T-helper 9 cell (primary cell): Measurements from ENCODE around the gene MAPK7.

Experiments used
- DNase-seq: peaks from one replicate; pipeline ENCODE4 v3.0.0-alpha.2; 2020
- total RNA-seq, 2 donors: gene quantifications; one replicate each; lab custom pipeline; 2026; lab: John Stamatoyannopoulos, UW

The MAPK7 gene
- 10.9 to 15.4 reads per million in 2 donors for total RNA-seq

DNA sequence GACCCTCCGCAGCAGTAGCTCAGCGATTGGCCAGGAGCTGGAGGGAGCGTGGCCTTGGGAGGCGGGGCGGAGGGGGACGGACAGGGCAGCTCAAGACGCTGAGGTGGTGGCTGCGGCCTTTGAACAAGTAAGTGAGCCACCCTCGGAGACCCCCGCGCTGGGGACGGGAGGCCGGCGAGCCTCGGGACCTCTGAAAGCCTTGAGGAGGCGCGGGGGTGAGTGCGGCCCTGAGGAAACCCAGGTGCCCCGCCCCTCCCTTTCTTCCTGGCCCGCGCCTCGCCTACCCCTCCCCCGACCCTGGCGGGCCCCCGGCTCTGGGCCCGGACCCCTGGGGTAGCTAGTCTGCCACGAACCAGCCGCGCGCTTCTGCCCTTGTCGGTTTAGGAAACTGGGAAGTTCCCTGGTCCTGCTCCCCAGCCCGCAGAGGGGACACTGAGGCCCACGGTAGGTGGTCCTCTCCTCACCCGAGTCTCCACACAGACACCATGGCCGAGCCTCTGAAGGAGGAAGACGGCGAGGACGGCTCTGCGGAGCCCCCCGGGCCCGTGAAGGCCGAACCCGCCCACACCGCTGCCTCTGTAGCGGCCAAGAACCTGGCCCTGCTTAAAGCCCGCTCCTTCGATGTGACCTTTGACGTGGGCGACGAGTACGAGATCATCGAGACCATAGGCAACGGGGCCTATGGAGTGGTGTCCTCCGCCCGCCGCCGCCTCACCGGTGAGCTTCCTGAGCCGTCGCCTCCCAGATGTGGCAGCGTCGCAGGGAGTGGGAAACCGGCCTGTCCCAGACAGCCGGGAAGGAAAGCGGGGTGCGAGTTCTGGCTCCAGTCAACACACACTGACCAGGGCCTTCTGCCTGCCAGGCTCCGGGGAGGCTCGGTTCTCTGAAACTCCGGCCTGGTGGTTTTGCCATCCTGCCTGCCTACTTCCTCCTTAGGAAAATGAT lies at the start of gene MAPK7:
TSS of gene MAPK7 (plus strand) at position 83 of the 945 bp plus-strand sequence. CDS start at position 486, 403 bp downstream.
- DNase-seq = no peak

DNA sequence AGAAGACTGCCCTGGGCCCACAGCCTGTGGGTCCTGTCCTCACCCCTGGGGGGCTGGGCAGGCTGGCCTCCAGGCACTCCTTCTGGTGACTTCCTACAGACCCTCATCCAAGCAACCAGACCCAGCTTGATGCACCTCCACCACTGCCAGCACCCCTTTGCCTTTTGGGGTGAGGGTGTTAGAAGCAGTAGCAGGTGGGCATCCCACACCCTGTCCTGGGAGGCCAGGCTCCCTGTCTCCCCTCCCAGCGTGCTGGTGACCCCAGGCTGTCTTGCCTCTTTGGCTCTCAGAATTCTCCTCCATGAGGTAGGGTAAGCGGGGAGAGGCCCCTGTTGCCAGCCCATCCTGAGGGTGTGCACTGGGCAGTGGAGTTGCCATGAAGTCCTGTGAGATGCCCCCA lies 49.2 kb upstream of the MAPK7 start:
- no peak for DNase-seq

DNA sequence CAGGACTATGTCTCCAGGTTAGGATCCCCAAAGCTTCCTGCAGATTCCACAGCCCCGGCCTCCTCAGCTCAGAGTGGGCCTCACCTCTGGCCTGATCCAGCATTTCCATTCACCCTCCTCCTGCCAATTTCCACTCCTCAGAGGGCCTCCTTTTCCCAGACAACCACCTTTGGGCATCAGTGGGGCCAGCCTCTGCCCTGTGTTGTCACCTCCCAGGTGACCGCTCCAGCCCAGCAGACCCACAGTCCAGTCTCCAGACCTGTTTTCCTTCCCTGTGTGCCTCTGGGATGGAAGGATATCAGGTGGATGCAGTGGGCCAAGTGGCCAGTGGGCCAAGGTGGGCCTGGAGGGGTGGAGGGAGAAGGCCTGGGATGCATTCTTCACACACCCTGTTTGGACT lies 48.5 kb upstream of the MAPK7 start:
- no peak for DNase-seq

GRCh38 chr17:19330271-19330670 lies 48.0 kb upstream of the MAPK7 start:
- DNase-seq = no peak

- no peak for DNase-seq
Measured at GRCh38 chr17:19331134-19331533, 47.2 kb upstream of the MAPK7 start.

- no peak for DNase-seq
Measured at GRCh38 chr17:19331543-19332245, 46.6 kb upstream of the MAPK7 start.

- DNase-seq = no peak
Measured at GRCh38 chr17:19332371-19333131, 45.7 kb upstream of the MAPK7 start.

DNA sequence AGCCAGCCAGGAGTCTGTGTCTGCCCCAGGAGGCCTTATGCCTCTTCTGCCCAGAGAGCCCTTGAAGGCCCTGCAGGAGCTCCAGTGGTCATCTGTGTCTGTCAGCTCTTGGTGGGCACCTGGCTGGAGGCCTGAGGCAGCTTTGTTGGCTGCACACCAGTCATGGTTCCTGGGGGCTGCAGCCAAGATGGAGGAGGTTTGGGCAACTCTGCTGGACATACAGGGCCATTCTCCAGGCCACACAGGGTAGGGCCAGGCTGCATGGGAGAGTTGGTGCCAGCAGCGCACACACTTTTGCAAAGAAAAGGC lies 45.2 kb upstream of the MAPK7 start:
- no peak for DNase-seq

DNA sequence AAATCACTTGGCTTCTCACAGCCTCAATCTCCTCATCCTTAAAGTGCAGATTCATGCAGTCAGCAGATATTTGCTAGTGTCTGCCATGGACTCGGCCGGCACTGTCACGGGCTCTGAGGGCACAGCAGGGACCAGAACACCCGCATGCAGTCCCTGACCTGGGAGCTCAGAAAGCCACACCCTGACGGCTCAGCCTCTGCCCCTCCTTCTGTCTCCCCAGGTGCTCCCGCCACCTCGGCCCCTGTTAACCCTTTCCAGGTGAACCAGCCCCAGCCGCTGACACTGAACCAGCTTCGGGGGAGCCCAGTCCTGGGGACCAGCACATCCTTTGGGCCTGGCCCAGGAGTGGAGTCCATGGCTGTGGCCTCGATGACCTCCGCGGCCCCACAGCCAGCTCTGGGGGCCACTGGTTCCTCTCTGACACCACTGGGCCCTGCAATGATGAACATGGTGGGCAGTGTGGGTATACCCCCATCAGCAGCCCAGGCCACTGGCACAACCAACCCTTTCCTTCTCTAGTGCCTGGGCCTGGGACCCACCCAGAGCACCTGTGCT lies 44.5 kb upstream of the MAPK7 start:
- no peak for DNase-seq

- no peak for DNase-seq
Measured at GRCh38 chr17:19334331-19334730, 44.0 kb upstream of the MAPK7 start.

DNA sequence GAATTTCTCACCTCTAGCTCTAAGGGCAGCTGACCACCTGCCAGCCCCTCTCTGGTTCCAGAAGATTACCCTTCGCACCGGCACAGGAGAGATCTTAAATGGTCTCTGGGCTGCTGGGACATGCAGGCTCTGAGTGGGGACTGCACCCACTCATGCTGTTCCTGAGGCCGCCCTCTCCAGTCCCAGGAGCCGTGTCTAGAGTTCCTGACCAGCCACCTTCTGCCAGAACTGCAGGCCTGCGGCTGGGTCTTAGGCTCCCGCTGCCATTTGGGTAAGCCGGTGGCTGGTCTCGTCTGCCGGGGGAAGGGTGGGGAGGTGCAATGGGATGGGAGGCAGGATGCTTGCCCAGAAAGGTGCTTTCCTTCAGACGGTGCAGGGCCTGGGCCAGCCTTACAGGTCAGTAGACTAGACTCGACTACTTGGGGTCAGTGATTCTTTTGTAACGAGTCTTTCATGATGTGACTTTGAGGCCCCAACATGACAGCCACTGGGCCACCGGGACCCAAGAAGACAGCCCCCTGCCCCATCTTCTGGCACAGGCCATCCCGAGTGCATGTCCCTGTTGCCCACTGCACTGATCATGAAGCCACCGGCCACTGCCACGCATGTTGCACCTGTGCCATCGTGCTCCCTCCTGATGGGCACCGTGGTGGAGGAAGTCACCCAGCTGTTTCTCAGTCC lies 42.2 kb upstream of the MAPK7 start:
- no peak for DNase-seq

DNA sequence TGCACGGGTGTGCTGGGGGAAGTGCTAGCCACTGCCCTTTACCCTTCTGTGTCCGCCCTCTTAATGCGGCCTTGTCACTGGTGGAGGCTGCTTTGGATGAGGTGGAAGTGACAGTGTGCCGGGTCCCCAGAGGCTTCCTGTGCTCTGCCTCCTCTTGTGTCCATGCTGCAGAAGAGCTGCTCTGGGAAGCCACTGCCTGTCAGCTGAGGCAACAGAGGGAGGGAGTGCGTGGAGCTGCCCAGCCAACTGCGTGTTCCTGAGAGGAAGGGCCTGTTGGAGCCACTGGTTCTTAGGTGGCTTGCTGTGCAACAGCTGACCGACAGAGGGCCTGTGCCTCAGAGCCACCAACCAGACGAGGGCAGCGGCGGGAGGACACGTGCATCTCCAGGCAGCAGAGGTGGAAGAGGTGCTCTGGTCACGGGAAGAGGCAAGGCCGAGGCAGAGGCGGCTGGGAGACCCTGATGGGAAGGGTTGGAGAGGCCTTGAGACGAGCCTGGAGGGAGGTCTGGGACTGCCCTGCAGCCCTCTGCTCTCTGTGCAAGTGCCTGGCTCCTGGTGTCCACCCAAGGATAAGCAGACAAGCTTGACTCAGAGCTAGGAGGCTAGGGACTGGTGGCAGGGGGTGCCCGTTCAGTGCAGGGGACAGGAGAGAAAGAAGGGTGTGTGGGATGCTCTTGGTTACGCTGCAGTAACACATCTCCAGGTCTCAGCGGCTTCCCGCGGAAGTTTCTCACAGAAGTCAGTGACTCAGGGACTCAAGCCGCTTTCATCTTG lies 41.2 kb upstream of the MAPK7 start:
- no peak for DNase-seq

DNA sequence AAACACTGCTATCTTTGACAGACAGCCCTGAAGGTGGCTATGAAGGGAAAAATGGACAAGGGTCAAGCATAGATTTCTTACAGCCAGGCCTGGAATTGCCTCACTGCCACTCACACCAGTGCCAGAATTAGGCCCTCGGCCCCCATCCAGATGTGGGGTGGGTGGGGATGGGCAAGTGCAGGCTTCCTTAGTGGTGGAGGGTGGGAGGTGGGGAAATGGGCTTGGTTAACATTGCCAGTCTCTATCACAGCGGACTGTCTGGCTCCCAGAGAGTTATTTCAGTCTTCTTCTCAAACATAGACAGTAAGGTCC lies 40.6 kb upstream of the MAPK7 start:
- no peak for DNase-seq

- DNase-seq = peak; percentile 48
Measured at GRCh38 chr17:19338031-19338990, 40.0 kb upstream of the MAPK7 start.

GRCh38 chr17:19339341-19339815 lies 38.9 kb upstream of the MAPK7 start:
- DNase-seq = no peak

DNA sequence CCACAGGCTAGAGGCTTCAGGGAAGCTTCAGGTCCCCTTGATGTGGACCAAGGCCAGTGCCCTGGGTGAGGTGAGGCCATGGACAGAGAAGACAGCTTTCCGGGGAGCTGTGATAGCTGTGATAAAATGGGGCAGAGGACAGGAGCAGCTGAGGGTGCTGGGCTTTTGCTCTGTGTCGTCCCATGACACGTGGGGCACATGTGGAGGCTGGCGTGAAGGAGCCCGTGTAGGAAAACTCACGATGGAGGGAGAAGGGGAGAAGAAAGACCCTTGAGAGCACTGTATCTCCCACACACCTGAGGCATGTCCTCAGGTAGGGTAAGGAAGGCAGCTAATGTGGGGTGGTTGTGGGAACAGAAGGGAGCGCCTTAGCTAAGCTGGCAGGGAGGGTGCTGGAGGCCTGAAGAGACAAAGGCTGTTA lies 37.1 kb upstream of the MAPK7 start:
- DNase-seq = no peak

- no peak for DNase-seq
Measured at GRCh38 chr17:19341641-19342610, 36.4 kb upstream of the MAPK7 start.

GRCh38 chr17:19342611-19343255 lies 35.6 kb upstream of the MAPK7 start:
- DNase-seq = no peak

- DNase-seq = no peak
Measured at GRCh38 chr17:19343256-19343630, 35.1 kb upstream of the MAPK7 start.
